Measurements from ENCODE around the gene SNORC. TPM values are rescaled to one million over a fixed set of nuclear protein-coding genes. Genes with fewer than 3 reads are reported as not detected.

The SNORC gene
- polyA plus RNA-seq, 3 donors = 0.61 TPM; not detected in 2

- H3K27ac Mint-ChIP-seq = no peak overlapping the region
- DNase-seq = no peak
- WGBS (ENCODE audit: insufficient coverage) = 77% methylated on average over 11 of the region's 11 CpGs
Measured at GRCh38 chr2:232891621-232892071, 21.6 kb downstream of the SNORC start.

GRCh38 chr2:232892221-232892620 lies 22.2 kb downstream of the SNORC start:
- peak overlapping the region in 1 of 7 donors; percentile 49 for H3K27ac Mint-ChIP-seq
- Histone ChIP-seq H3K27me3 (ENCODE audit: control insufficient read depth in 2 of 2, insufficient read depth in 2 of 2, low read length in 2 of 2) (no peaks in the 10 kb centered on the region), H3K79me2 (ENCODE audit: insufficient read depth, low read length) (no peaks in the 10 kb centered on the region), H2AFZ (ENCODE audit: insufficient read depth, low read depth, low read length, poor library complexity, severe bottlenecking) (no peak overlapping the region), H3K9ac (ENCODE audit: insufficient read depth, low read length, poor library complexity, severe bottlenecking) (no peak overlapping the region), H3K4me3 (replicated peaks in 1 of 3; ENCODE audit: low read depth in 2 of 3, low read length in 3 of 3) (no peak overlapping the region), H3K9me3 (replicated peaks in 1 of 2; ENCODE audit: control insufficient read depth in 1 of 2, insufficient read depth in 1 of 2, low read length in 2 of 2) (no peaks in the 10 kb centered on the region), H3K36me3 (replicated peaks in 1 of 2; ENCODE audit: control insufficient read depth in 1 of 2, insufficient read depth in 2 of 2, low read length in 2 of 2) (no peaks in the 10 kb centered on the region), H3K4me2 (replicated peaks; ENCODE audit: extremely low read depth, low read length, poor library complexity, severe bottlenecking) (no peak overlapping the region), H4K20me1 (ENCODE audit: insufficient read depth, low read length) (no peaks in the 10 kb centered on the region), H3K27ac (ENCODE audit: low read depth in 1 of 2, low read length in 2 of 2) (no peak overlapping the region), H3K4me1 (ENCODE audit: control insufficient read depth in 1 of 2, insufficient read depth in 2 of 2, low read length in 2 of 2) (no peaks in the 10 kb centered on the region)
- peaks cover 5 to 11% (median 10%) of the 10 kb centered on the region in 3 donors for H3K27me3 Mint-ChIP-seq (ENCODE audit: low read depth in 3 of 3)
- H3K4me3 Mint-ChIP-seq = peak overlapping the region in 1 of 2 donors; percentile 4
- 94% methylated on average over 9 of the region's 13 CpGs for WGBS (ENCODE audit: insufficient coverage)
- TF ChIP-seq CTCF (IDR thresholded peaks at IDR 0.05) = no peak
- intact Hi-C loops (cut with micrococcal nuclease) = no loop called here
- peaks cover 0 to 2% (median 0%) of the 10 kb centered on the region in 7 donors for H3K9me3 Mint-ChIP-seq
- H3K36me3 Mint-ChIP-seq = no peaks in the 10 kb centered on the region
- H3K4me1 Mint-ChIP-seq = peaks cover 4% of the 10 kb centered on the region
- DNase-seq = no peak

More at GRCh38 chr2:232891621-232892071, 21.6 kb downstream of the SNORC start:
- intact Hi-C loops (cut with micrococcal nuclease) = no loop called here
- Histone ChIP-seq H3K4me3 (replicated peaks in 1 of 3; ENCODE audit: low read depth in 2 of 3, low read length in 3 of 3) (no peak overlapping the region), H3K36me3 (replicated peaks in 1 of 2; ENCODE audit: control insufficient read depth in 1 of 2, insufficient read depth in 2 of 2, low read length in 2 of 2) (no peaks in the 10 kb centered on the region), H3K27me3 (ENCODE audit: control insufficient read depth in 2 of 2, insufficient read depth in 2 of 2, low read length in 2 of 2) (no peaks in the 10 kb centered on the region), H3K27ac (ENCODE audit: low read depth in 1 of 2, low read length in 2 of 2) (no peak overlapping the region), H3K9ac (ENCODE audit: insufficient read depth, low read length, poor library complexity, severe bottlenecking) (no peak overlapping the region), H2AFZ (ENCODE audit: insufficient read depth, low read depth, low read length, poor library complexity, severe bottlenecking) (no peak overlapping the region), H3K9me3 (replicated peaks in 1 of 2; ENCODE audit: control insufficient read depth in 1 of 2, insufficient read depth in 1 of 2, low read length in 2 of 2) (no peaks in the 10 kb centered on the region), H3K4me2 (replicated peaks; ENCODE audit: extremely low read depth, low read length, poor library complexity, severe bottlenecking) (no peak overlapping the region), H3K79me2 (ENCODE audit: insufficient read depth, low read length) (no peaks in the 10 kb centered on the region), H4K20me1 (ENCODE audit: insufficient read depth, low read length) (no peaks in the 10 kb centered on the region), H3K4me1 (ENCODE audit: control insufficient read depth in 1 of 2, insufficient read depth in 2 of 2, low read length in 2 of 2) (no peaks in the 10 kb centered on the region)
- H3K36me3 Mint-ChIP-seq = no peaks in the 10 kb centered on the region
- peaks cover 0 to 2% (median 0%) of the 10 kb centered on the region in 7 donors for H3K9me3 Mint-ChIP-seq
- peak overlapping the region in 1 of 2 donors; percentile 21 for H3K4me3 Mint-ChIP-seq
- TF ChIP-seq CTCF (IDR thresholded peaks at IDR 0.05) = no peak
- H3K27me3 Mint-ChIP-seq (ENCODE audit: low read depth in 3 of 3) = peaks cover 5 to 11% (median 10%) of the 10 kb centered on the region in 3 donors
- peaks cover 4% of the 10 kb centered on the region for H3K4me1 Mint-ChIP-seq

Measured in CD14-positive monocyte (primary cell).